HEK293 (cell line): ENCODE measurements around the gene TRIM8.

Experiments used
- ATF2 ChIP-seq: fragments of 450-650 bp; formaldehyde crosslinking; IDR thresholded peaks from 2 replicates; pipeline ENCODE4 v1.5.1; 2016; ENCODE audit warnings: missing biosample characterization, missing genetic modification characterization, low read depth
- BCL11A ChIP-seq: fragments of 450-650 bp; formaldehyde crosslinking; IDR thresholded peaks from 2 replicates; pipeline ENCODE4 v1.5.1; 2016; ENCODE audit warnings: low read depth, missing biosample characterization, missing genetic modification characterization
- GFI1B ChIP-seq: fragments of 450-650 bp; formaldehyde crosslinking; IDR thresholded peaks from 2 replicates; pipeline ENCODE4 v1.5.1; 2016; ENCODE audit warnings: missing biosample characterization, missing genetic modification characterization
- KLF10 ChIP-seq: fragments of 450-650 bp; IDR thresholded peaks from 2 replicates; pipeline ENCODE4 v1.5.1; 2018; ENCODE audit warnings: missing biosample characterization, mild to moderate bottlenecking, missing genetic modification characterization
- OSR2 ChIP-seq: fragments of 450-650 bp; formaldehyde crosslinking; IDR thresholded peaks from 2 replicates; pipeline ENCODE4 v1.5.1; 2016; ENCODE audit warnings: missing biosample characterization, missing genetic modification characterization
- REST ChIP-seq: fragments of 450-650 bp; formaldehyde crosslinking; IDR thresholded peaks from 2 replicates; pipeline ENCODE4 v1.5.1; 2016; ENCODE audit warnings: missing biosample characterization, missing genetic modification characterization
- ZBTB20 ChIP-seq: fragments of 450-650 bp; formaldehyde crosslinking; IDR thresholded peaks from 2 replicates; pipeline ENCODE4 v1.5.1; 2016; ENCODE audit warnings: missing biosample characterization, missing genetic modification characterization
- ZIC2 ChIP-seq: fragments of 450-650 bp; formaldehyde crosslinking; IDR thresholded peaks from 2 replicates; pipeline ENCODE4 v1.5.1; 2016; ENCODE audit warnings: missing biosample characterization, missing genetic modification characterization
- ZNF148 ChIP-seq: fragments of 450-650 bp; formaldehyde crosslinking; IDR thresholded peaks from 2 replicates; pipeline ENCODE4 v1.5.0; 2017; ENCODE audit warnings: missing biosample characterization, missing genetic modification characterization, borderline replicate concordance
- ZNF16 ChIP-seq: fragments of 450-650 bp; formaldehyde crosslinking; IDR thresholded peaks from 2 replicates; pipeline ENCODE4 v1.5.1; 2016; ENCODE audit warnings: low read depth, missing biosample characterization, missing genetic modification characterization
- ZNF2 ChIP-seq: fragments of 450-650 bp; formaldehyde crosslinking; IDR thresholded peaks from 2 replicates; pipeline ENCODE4 v1.5.1; 2016; ENCODE audit warnings: missing biosample characterization, missing genetic modification characterization
- ZNF239 ChIP-seq: fragments of 450-650 bp; formaldehyde crosslinking; IDR thresholded peaks from 2 replicates; pipeline ENCODE4 v1.5.1; 2016; ENCODE audit warnings: missing biosample characterization, missing genetic modification characterization
- ZNF248 ChIP-seq: fragments of 450-650 bp; formaldehyde crosslinking; IDR thresholded peaks from 2 replicates; pipeline ENCODE4 v1.5.1; 2017; ENCODE audit warnings: missing biosample characterization, missing genetic modification characterization
- ZNF398 ChIP-seq: fragments of 450-650 bp; formaldehyde crosslinking; IDR thresholded peaks from 2 replicates; pipeline ENCODE4 v1.5.1; 2017; ENCODE audit warnings: missing biosample characterization, missing genetic modification characterization
- ZNF423 ChIP-seq: fragments of 450-650 bp; formaldehyde crosslinking; IDR thresholded peaks from 2 replicates; pipeline ENCODE4 v1.5.1; 2016; ENCODE audit warnings: missing biosample characterization, missing genetic modification characterization
- ZNF518A ChIP-seq: fragments of 450-650 bp; formaldehyde crosslinking; conservative IDR thresholded peaks from 2 replicates; pipeline ENCODE4 v1.5.1; 2016; ENCODE audit warnings: low read depth, missing biosample characterization, missing genetic modification characterization
- ZNF571 ChIP-seq: fragments of 450-650 bp; formaldehyde crosslinking; IDR thresholded peaks from 2 replicates; pipeline ENCODE4 v1.5.0; 2017; ENCODE audit warnings: missing biosample characterization, missing genetic modification characterization
- ZNF600 ChIP-seq: fragments of 450-650 bp; formaldehyde crosslinking; IDR thresholded peaks from 2 replicates; pipeline ENCODE4 v1.5.1; 2016; ENCODE audit warnings: missing biosample characterization, missing genetic modification characterization
- ZNF660 ChIP-seq: fragments of 450-650 bp; IDR thresholded peaks from 2 replicates; pipeline ENCODE4 v1.5.1; 2018; ENCODE audit warnings: missing biosample characterization, mild to moderate bottlenecking, missing genetic modification characterization
- ZNF776 ChIP-seq: fragments of 450-650 bp; formaldehyde crosslinking; IDR thresholded peaks from 2 replicates; pipeline ENCODE4 v1.5.0; 2017; ENCODE audit warnings: missing biosample characterization, missing genetic modification characterization, borderline replicate concordance
- ZNF792 ChIP-seq: fragments of 450-650 bp; formaldehyde crosslinking; IDR thresholded peaks from 2 replicates; pipeline ENCODE4 v1.5.1; 2016; ENCODE audit warnings: missing biosample characterization, missing genetic modification characterization
- ZNF843 ChIP-seq: fragments of 450-650 bp; formaldehyde crosslinking; IDR thresholded peaks from 2 replicates; pipeline ENCODE4 v1.5.1; 2016; ENCODE audit warnings: missing biosample characterization, missing genetic modification characterization
- ZSCAN4 ChIP-seq: fragments of 450-650 bp; formaldehyde crosslinking; IDR thresholded peaks from 2 replicates; pipeline ENCODE4 v1.5.1; 2017; ENCODE audit warnings: missing biosample characterization, missing genetic modification characterization

The TRIM8 gene

GRCh38 chr10:102645741-102646609 is 1.7 kb downstream of the TRIM8 start (continued):
- no peak for TF ChIP-seq REST (tag by site-specific recombination)
- TF ChIP-seq ZNF239 (tag by site-specific recombination) = no peak
- no peak for TF ChIP-seq ZNF571 (tag by site-specific recombination)
- no peak for TF ChIP-seq ZNF16 (tag by site-specific recombination)
- no peak for TF ChIP-seq ZNF423 (tag by site-specific recombination)
- TF ChIP-seq ATF2 (tag by site-specific recombination) = 0 out of 2 replicates have a peak, but pooled peaks have one; percentile 15
- peak; percentile 78; the same call in 1 of the 2 replicates for TF ChIP-seq ZNF600 (tag by site-specific recombination)
- no peak for TF ChIP-seq ZNF248 (tag by site-specific recombination)
- TF ChIP-seq OSR2 = no peak
- no peak for TF ChIP-seq ZNF843 (tag by site-specific recombination)
- no peak for TF ChIP-seq GFI1B (tag by site-specific recombination)
- peak; percentile 35; the same call in 1 of the 2 replicates for TF ChIP-seq BCL11A (tag by site-specific recombination)
- no peak for TF ChIP-seq ZNF148
- TF ChIP-seq ZNF792 (tag by site-specific recombination) = no peak
- no peak; the same call in none of the 2 replicates for TF ChIP-seq ZBTB20
- TF ChIP-seq ZIC2 (tag by site-specific recombination) = no peak
- 0 out of 2 replicates have a peak, but pooled peaks have one; percentile 7 for TF ChIP-seq ZSCAN4 (tag by site-specific recombination)
- TF ChIP-seq ZNF776 = no peak
- no peak for TF ChIP-seq KLF10
- no peak for TF ChIP-seq ZNF518A (tag by site-specific recombination)
- TF ChIP-seq ZNF398 (tag by site-specific recombination) = peak; percentile 96
- no peak for TF ChIP-seq ZNF2 (tag by site-specific recombination)
- TF ChIP-seq ZNF660 = peak; percentile 70; the same call in 1 of the 2 replicates
